NCI-H1092 (cell line): ENCODE measurements around the gene TASP1.
A peak's percentile ranks its signal among the peaks of the same experiment; 100 is the strongest.
"Not testable (repeated sequence)": the region's sequence is repeated elsewhere in the genome, so short reads cannot be mapped to it uniquely, and the experiment has no call there.

Source experiments
- DNase-seq: peaks from one replicate; lab custom pipeline; 2025; lab: John Stamatoyannopoulos, UW

The TASP1 gene

DNA sequence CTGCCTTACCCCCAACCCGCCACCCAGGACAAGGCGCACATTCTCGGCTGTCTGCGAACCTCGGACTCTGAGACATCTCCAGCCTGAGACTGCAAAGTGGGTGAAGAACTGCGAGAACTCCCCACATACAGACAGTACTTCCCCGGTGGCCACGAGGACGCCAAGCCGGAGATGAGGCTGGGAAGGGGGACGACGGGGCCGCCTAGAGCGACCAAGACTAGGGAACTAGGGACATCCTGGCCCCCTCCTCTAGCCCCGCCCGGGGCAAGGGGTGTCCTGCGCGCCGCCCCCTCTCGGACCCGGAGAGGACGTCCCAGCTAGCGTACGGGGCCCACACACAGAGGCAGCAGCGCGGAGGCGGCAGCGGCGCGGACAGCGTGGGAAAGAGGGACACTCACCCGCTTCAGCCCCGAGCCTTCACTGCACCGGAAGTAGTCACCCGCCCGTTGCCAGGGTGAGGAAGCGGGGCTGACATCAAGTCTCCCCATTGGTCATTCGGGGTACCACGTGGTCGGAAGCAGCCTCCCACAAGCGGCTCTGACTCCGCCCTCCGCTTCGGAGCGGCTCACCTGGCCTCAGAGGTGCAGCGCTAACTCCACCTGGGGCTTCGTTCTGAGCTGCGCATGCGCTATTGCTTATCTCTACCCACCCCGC is at the start of gene TASP1:
Gene TASP1 (minus strand): TSS at position 437 of the 654 bp plus-strand sequence. CDS start 8,854 bp downstream, outside the sequence.
- DNase-seq = peak; percentile 96

DNA sequence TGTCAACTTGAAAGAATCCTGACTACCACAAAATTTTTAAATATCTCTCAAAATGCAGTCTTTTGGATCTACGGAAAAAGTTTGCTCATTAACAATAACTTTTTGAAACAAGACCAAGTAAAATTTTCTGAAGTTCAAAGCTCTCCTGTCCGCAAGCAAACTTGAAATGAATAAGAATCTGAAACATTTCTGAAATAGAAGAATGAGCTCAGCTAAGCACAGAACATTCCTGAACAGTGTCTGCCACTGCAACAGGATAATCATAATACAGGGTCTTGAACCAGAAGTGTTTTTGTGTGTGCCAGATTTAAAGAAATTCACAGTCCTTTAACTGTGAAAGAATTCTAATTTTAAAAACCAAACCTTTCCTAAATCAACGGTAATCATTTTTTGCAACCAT is 49.1 kb upstream of the TASP1 start:
- no peak for DNase-seq

DNA sequence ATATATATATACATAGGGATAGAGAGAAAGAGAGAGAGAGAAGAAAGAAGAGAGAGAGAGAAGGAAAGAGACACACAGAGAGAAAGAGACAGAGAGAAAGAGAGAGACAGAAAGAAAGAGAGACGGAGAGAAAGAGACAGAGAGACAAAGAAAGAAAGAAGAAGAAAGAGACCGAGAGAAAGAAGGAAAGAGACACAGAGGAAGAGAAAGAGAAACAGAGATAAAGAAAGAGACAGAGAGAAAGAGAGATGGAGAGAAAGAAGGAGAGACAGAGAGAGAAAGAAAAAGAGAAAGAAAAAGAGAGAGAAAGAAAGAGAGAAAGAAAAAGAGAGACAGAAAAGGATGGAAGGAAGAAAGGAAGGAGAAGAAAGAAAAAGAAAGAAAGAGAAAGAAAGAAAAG is 46.9 kb upstream of the TASP1 start:
- DNase-seq = no peak

DNA sequence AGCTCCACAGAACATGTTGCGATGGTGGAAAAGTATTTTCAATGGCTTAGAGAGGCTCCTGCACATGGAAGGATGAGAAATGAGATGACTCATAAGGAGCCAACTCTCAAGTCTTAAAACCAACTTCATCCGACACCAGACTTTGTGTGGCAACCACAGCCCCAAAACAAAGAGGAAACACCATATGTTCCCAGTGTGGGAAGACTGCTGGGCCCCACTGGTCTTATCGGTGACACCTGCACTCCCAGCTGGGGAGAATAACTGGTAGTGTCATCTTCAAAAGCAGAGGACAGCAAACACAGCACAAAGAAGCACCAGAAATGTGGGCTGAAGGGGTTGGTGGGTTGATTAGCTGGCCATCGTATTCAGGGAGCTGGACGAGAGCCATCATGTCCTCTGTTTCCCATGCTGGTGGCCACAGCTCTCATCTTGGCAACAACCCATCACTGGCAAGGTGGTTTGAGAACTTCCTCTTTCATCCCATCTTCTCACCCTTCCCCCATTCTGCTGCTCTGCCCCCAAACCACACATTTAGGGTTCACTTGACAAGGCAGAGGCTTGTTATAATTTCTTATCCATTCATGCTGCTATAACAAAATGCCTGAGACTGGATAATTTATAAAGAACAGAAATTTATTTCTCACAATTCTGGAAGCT is 46.0 kb upstream of the TASP1 start:
- no peak for DNase-seq

- no peak for DNase-seq
These were observed 45.1 kb upstream of the TASP1 start for GRCh38 chr20:13683833-13684232.

- DNase-seq = no peak
These were observed 42.8 kb upstream of the TASP1 start for GRCh38 chr20:13681248-13682125.

DNA sequence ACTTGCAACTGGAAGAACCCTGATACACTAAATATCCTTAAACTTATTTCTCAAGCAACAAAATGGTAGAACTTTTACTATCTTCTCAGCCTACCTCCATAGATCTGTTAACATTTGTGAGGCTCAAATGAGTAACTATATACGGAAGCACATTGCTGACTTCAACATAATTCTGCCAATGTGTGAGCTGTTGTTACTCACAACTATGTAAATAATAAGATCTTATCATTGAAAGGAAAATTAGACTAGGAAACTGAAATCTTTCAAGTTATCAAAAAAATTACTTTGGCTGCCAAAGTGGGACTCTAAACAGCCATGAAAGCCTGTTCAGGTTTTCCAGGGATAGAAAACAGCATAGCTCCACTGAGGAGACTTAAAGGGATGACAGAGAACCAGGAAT is 40.2 kb upstream of the TASP1 start:
- no peak for DNase-seq

- no peak for DNase-seq
These were observed 38.5 kb upstream of the TASP1 start for GRCh38 chr20:13677241-13677640.

- DNase-seq = no peak
These were observed 38.0 kb upstream of the TASP1 start for GRCh38 chr20:13676682-13677081.

- DNase-seq = no peak
These were observed 34.0 kb upstream of the TASP1 start for GRCh38 chr20:13672690-13673089.

GRCh38 chr20:13671916-13672378 is 33.2 kb upstream of the TASP1 start:
- no peak for DNase-seq

DNA sequence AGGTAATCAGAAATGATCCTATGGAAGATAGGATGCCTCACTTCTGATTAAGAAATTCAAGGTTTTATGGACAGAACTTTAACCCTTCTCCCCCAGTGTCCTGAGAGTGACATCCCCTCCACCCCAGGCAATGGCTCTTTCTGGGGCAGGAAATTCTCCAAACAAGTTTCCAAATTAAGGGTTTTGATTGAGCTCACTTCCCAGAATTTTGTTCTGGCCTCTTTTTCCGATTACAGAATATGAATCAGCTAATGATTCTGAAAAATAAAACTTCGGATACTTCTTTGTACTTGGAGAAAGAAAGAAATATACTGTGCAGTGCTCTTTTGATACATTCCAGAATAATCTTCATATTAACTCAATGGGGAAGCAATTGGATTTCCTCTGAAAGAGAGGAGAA is 32.8 kb upstream of the TASP1 start:
- no peak for DNase-seq

GRCh38 chr20:13670160-13670559 is 31.4 kb upstream of the TASP1 start:
- DNase-seq = no peak

DNA sequence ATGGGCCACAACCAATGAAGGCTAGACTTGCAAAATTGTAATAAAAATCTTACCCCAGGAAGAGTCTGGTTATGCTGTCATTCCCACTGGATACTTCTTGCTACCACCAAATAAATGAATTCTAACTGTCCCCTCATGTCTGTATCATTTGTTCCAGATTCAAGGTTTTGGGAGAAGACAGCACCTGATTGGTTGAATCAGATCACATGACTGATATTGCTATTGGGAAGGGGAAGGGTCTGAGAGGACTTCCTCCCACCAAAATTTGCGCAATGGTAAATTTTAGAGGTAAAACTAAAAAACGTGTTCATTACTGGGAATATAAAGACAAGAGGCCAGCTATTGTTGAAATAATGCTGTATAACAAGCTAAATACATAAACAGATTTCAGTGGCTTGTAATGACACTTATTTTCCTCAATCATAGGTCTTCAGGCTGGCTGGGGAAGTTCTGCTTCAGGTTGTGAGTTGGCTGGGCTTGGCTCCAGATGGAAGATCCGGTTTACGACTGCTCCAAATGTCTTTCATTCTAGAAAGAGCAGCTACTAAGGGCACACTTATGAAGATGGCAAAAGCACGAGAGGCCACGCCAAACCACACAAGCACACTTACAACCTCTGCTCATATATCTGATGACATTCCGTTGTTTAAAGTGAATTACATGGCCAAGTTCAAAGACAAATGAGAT is 27.1 kb upstream of the TASP1 start:
- no peak for DNase-seq

DNA sequence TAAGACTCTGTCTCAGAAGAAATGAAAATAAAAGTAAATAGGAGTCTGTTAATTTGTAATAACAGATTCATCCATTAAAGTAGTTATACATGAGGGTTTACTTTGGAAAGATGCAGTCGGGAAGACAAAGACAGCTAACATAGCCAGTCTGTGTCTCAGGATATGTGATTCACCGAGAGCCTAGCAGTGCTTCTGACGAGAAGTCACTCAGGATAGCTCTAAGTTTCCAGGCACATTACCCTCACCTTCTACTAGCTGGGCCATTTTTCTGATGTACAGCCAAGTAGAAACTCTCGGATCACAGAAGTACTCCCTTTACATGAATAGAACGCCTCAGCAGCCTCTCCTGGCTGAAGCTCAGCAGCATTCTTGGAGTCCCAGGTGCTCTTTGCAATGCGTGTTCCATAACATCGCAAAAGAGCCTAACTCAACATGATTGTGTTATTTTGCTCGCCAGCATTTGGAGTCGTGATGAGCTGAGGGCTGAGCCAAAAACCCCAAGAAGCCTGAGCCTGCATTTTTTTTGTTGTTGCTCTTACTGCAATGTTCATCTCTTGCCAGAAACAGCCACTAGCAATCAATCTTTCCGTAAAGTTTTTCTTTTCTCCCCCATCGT is 22.4 kb upstream of the TASP1 start:
- DNase-seq = no peak

DNA sequence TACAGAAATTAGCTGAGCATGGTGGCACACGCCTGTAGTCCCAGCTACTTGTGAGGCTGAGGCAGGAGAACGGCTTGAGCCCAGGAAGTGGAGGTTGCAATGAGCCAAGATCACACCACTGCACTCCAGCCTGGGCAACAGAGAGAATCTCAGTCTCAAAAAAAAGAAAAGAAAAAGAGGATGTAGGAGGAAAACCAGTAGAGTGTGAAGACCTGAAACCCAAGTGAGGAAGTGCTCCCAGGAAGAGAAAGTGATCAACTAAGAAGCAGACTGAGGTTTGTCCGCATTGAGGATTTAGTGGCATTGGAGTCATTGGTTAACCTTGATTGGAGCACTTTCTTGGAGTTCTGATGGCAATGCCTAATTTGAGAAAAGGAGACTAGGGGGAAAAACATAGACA is 20.6 kb upstream of the TASP1 start:
- DNase-seq = no peak

GRCh38 chr20:13658060-13658459 is 19.3 kb upstream of the TASP1 start:
- not testable (repeated sequence) for DNase-seq

GRCh38 chr20:13656721-13657368 is 18.1 kb upstream of the TASP1 start:
- no peak for DNase-seq

DNA sequence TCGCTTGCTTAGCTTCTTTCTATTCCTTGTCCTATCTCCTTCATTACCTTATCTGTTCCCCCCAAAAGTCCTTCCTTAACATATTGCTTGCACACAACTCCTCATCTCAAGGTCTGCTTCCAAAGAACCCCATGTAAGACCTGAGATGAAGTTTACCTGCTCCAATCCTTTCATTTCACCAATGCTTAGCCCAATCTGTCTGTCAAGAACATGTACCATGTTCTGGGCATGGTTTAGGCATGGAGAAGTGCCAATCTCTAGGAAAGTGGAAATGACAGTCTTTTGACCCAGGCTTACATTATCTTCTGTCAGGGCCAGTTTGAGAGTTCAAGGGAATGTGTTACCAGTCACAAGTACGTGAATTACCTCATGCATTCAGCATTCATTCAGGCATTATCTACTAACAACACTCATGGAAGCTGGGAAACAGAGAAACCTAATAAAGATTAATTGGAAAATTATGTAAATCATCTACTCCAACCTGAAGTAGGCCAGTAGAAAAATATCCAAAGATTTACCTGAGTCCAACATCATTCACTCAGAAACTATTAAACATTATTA is 15.8 kb upstream of the TASP1 start:
- DNase-seq = no peak

GRCh38 chr20:13650474-13650873 is 11.7 kb upstream of the TASP1 start:
- no peak for DNase-seq
